Activated CD4-positive, alpha-beta T cell treated with anti-CD3 and anti-CD28 coated beads for 36 hours (primary cell): ENCODE data around the gene MATN1. TPM values are rescaled to one million over a fixed set of nuclear protein-coding genes. Genes with fewer than 3 reads are reported as not detected.

ENCODE experiments used
- ATAC-seq: fragments of 200-7000 bp; cut with Tn5 transposase; one replicate; pipeline ENCODE4 v1.10.0; 2021; ENCODE audit warnings: mild to moderate bottlenecking, moderate library complexity
- CTCF ChIA-PET: fragments of 350-600 bp; sonication (Branson Sonifier 250); formaldehyde crosslinking; loops from one replicate; lab custom pipeline; 2021; ENCODE audit warnings: antibody characterized with exemption; lab: Charles Lee
- POLR2A ChIA-PET: fragments of 350-600 bp; sonication (Branson Sonifier 250); formaldehyde crosslinking; loops from one replicate; lab custom pipeline; 2021; ENCODE audit warnings: antibody characterized with exemption, inconsistent platforms; lab: Charles Lee
- DNase-seq: peaks from one replicate; pipeline ENCODE4 v3.0.0-alpha.2; 2020
- H3K27ac Mint-ChIP-seq: one replicate; pipeline ENCODE4 v1.8.0; 2021; ENCODE audit warnings: mixed read lengths
- H3K27me3 Mint-ChIP-seq: one replicate; pipeline ENCODE4 v1.8.0; 2021; ENCODE audit warnings: mixed read lengths
- H3K36me3 Mint-ChIP-seq: one replicate; pipeline ENCODE4 v1.8.0; 2021; ENCODE audit warnings: low read depth, mixed read lengths
- H3K4me1 Mint-ChIP-seq: one replicate; pipeline ENCODE4 v1.8.0; 2021; ENCODE audit warnings: mixed read lengths
- H3K4me3 Mint-ChIP-seq: one replicate; pipeline ENCODE4 v1.8.0; 2021; ENCODE audit warnings: mild to moderate bottlenecking, moderate library complexity, mixed read lengths
- H3K9me3 Mint-ChIP-seq: one replicate; pipeline ENCODE4 v1.8.0; 2021; ENCODE audit warnings: low read depth, mixed read lengths
- intact Hi-C, 2 experiments: fragments of 100-400 bp; cut with DNase I in 1 of 2; cut with micrococcal nuclease in 1 of 2; formaldehyde crosslinking; loops; one replicate each; pipeline versions ENCODE4 v1.14.2 to v1.15.1; 2022 to 2024; cut with DNase I, micrococcal nuclease
- microRNA-seq: library from miRNA; unstranded; fragments of <30 nt; microRNA quantifications from one replicate; pipeline ENCODE4 v1.2.0, GENCODE V29; 2021; ENCODE audit warnings: borderline replicate concordance
- total RNA-seq, 2 experiments: library from RNA; stranded (reverse); gene quantifications; one replicate each; pipeline ENCODE4 v1.2.3, GENCODE V29; 2021

Gene MATN1
- total RNA-seq, 2 experiments from 2014 or later: 0.32 to 0.43 TPM

DNA sequence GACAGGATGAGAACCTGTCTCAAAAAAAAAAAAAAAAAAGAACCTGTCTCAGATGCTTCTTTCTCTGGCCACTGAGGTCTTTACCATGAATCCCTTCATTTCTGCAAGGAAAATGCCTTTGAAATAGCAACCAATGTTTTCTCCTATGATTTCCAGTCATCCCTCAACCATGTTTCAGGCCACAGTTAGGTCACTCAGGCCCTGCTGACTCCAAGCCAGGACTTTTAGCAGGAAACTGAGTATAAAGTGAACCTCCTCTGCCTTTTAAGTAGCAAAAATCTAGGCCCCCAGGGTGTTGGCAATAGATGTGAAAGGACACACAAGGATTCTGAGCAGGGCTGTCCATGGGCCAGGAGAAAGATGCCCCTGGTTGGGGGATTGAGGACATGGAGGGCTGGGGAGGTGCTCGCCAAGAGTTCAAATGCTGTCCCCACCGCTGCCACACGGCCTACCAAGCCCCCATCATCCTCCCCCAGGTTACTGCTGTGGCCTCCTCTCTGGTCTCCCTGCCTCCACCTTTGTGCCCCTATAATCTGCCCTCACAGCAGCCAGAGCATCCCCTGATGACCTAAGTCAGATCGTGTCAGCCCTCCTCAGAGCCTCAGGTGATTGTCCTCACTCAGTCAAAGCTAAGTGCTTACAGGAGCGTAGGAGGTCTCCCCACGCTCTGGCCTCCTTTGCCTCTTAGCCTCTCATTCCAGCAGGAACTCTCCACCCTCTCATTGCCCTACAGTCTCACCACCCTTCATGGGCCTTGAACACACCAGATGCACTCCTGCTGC, 54.6 kb downstream of the MATN1 start:
- ChIA-PET CTCF (no interaction called here), POLR2A (no interaction called here)
- H3K4me1 Mint-ChIP-seq: no peaks in the 10 kb centered on the region
- H3K9me3 Mint-ChIP-seq: peaks cover 2% of the 10 kb centered on the region
- H3K27me3 Mint-ChIP-seq: peaks cover 8% of the 10 kb centered on the region
- no peak overlapping the region for H3K4me3 Mint-ChIP-seq
- no peaks in the 10 kb centered on the region for H3K36me3 Mint-ChIP-seq
- no peak overlapping the region for H3K27ac Mint-ChIP-seq
- intact Hi-C loops: no loop called here
- no peak for ATAC-seq
- no peak for DNase-seq

GRCh38 chr1:30668024-30668423, 55.4 kb downstream of the MATN1 start:
- CTCF ChIA-PET: no interaction called here
- H3K27me3 Mint-ChIP-seq: peaks cover 6% of the 10 kb centered on the region
- no peak overlapping the region for H3K27ac Mint-ChIP-seq

DNA sequence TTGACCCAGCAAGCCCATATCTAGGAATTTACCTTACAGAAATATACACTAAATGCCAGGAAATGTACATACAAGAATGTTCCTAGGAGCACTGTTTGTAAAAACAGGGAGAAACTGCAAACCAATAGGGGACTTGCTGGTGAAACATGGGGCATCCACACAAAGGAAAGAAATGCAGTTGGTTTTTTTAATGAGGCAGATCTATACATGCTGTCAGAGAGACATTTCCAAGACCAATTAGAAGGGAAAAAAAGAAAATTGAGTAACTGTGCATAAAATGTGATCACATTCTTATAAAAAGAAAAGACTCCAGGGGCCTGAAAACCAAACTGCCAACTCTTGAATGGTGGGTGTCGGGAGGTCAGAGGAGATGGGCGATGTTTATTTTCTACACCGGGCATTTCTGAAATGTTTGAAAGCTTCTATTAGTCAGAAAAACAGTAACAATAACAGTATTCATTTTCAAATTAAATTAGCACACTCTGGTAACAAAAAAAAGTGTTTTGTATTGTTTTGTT, 56.6 kb downstream of the MATN1 start:
- CTCF ChIA-PET: interaction anchor here (0.6 kb wide), 1 partner anchor 135 kb away, joined by 4 read pairs; no protein-coding TSS in a partner anchor
- ATAC-seq (no peak), DNase-seq (no peak)
- Mint-ChIP-seq H3K4me3 (no peak overlapping the region), H3K9me3 (no peaks in the 10 kb centered on the region), H3K27me3 (no peaks in the 10 kb centered on the region), H3K36me3 (no peaks in the 10 kb centered on the region), H3K27ac (no peak overlapping the region), H3K4me1 (no peaks in the 10 kb centered on the region)
- intact Hi-C loops: no loop called here
- POLR2A ChIA-PET: no interaction called here

More at GRCh38 chr1:30668024-30668423, 55.4 kb downstream of the MATN1 start:
- Mint-ChIP-seq H3K36me3 (no peaks in the 10 kb centered on the region), H3K9me3 (no peaks in the 10 kb centered on the region), H3K4me1 (no peaks in the 10 kb centered on the region), H3K4me3 (no peak overlapping the region)
- POLR2A ChIA-PET: no interaction called here
- intact Hi-C loops: no loop called here
- ATAC-seq (no peak), DNase-seq (no peak)

- intact Hi-C loops: no loop called here
- ChIA-PET CTCF (no interaction called here), POLR2A (no interaction called here)
- no peaks in the 10 kb centered on the region for H3K9me3 Mint-ChIP-seq
- DNase-seq: no peak
- no peaks in the 10 kb centered on the region for H3K4me1 Mint-ChIP-seq
- no peak for ATAC-seq
- no peaks in the 10 kb centered on the region for H3K27me3 Mint-ChIP-seq
- no peak overlapping the region for H3K4me3 Mint-ChIP-seq
- no peaks in the 10 kb centered on the region for H3K36me3 Mint-ChIP-seq
- H3K27ac Mint-ChIP-seq: no peak overlapping the region
Observed at GRCh38 chr1:30665216-30666010, 58.0 kb downstream of the MATN1 start.

DNA sequence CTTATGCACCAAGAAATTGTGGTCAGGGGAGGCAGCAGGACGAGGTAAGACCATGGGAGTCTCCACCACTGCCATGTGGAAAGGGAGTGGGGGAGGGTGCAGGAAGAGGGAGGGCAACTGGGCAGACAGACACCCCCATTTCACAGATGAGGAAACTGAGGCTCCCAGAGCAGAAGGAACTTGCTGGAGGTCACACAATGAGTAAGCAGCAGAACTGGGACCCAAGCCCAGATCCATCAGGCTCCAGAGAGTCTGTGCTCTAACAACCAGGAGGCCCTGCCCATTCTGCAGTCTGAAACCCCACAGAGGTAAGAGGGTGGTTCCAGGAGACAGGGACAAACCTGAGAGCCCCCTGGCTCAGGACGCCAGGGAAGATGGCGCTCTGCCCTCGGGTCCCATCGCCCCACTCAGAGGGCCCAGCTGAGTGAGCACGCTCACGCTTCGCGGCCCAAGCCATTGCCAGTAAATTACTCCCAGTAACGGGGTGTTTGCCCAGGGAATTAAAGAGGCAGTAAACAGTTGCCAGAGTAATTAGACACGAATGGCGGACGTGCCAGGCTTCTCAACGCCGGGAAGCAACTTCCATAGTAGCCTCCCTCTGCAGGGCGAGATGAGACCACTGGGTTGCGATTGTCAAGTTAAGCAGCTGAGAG, 59.2 kb downstream of the MATN1 start:
- no peak overlapping the region for H3K27ac Mint-ChIP-seq
- no peak overlapping the region for H3K4me3 Mint-ChIP-seq
- no peaks in the 10 kb centered on the region for H3K27me3 Mint-ChIP-seq
- H3K36me3 Mint-ChIP-seq: no peaks in the 10 kb centered on the region
- ATAC-seq: no peak
- intact Hi-C loops: no loop called here
- CTCF ChIA-PET: no interaction called here
- no peak for DNase-seq
- POLR2A ChIA-PET: no interaction called here
- no peaks in the 10 kb centered on the region for H3K4me1 Mint-ChIP-seq
- H3K9me3 Mint-ChIP-seq: no peaks in the 10 kb centered on the region

- Mint-ChIP-seq H3K9me3 (no peaks in the 10 kb centered on the region), H3K27ac (no peak overlapping the region), H3K36me3 (no peaks in the 10 kb centered on the region), H3K27me3 (no peaks in the 10 kb centered on the region), H3K4me3 (no peak overlapping the region), H3K4me1 (no peaks in the 10 kb centered on the region)
- no peak for ATAC-seq
- DNase-seq: no peak
- ChIA-PET CTCF (interaction anchor here (1.1 kb wide), 1 partner anchor 116 kb away, joined by 3 read pairs; no protein-coding TSS in a partner anchor), POLR2A (no interaction called here)
- intact Hi-C loops: no loop called here
Observed at GRCh38 chr1:30663596-30664091, 59.7 kb downstream of the MATN1 start.

- no peaks in the 10 kb centered on the region for H3K36me3 Mint-ChIP-seq
- H3K27ac Mint-ChIP-seq: no peak overlapping the region
- H3K9me3 Mint-ChIP-seq: no peaks in the 10 kb centered on the region
- intact Hi-C loops: no loop called here
- H3K4me1 Mint-ChIP-seq: no peaks in the 10 kb centered on the region
- ChIA-PET POLR2A (no interaction called here), CTCF (interaction anchor here (0.5 to 1.0 kb wide), 4 partner anchors 23 to 484 kb away, joined by 3 to 4 read pairs (median 3); no protein-coding TSS in a partner anchor)
- peaks cover 3% of the 10 kb centered on the region for H3K27me3 Mint-ChIP-seq
- no peak overlapping the region for H3K4me3 Mint-ChIP-seq
- DNase-seq (no peak), ATAC-seq (no peak)
Observed at GRCh38 chr1:30662291-30662840, 61.0 kb downstream of the MATN1 start.

GRCh38 chr1:30661311-30661710, 62.1 kb downstream of the MATN1 start:
- H3K27me3 Mint-ChIP-seq: peaks cover 3% of the 10 kb centered on the region
- no peak overlapping the region for H3K27ac Mint-ChIP-seq
- no peaks in the 10 kb centered on the region for H3K4me1 Mint-ChIP-seq
- no peaks in the 10 kb centered on the region for H3K36me3 Mint-ChIP-seq
- no peak overlapping the region for H3K4me3 Mint-ChIP-seq
- ChIA-PET CTCF (no interaction called here), POLR2A (no interaction called here)
- H3K9me3 Mint-ChIP-seq: no peaks in the 10 kb centered on the region
- intact Hi-C loops: no loop called here
- ATAC-seq: no peak
- no peak for DNase-seq

Small RNA genes within 50 kb of the gene (microRNA-seq; reads per million reads assigned to microRNA genes)
- 23.6 reads per million, percentile 47 among the genes with 10 or more reads in this experiment for gene MIR4420

Other genes starting within 250 kb of the MATN1 start
- gene LAPTM5, start 34.2 kb upstream of the MATN1 start, total RNA-seq: 100 to 1,000 TPM; 174 to 214 TPM
- under 1 TPM; 0.18 to 0.37 TPM for gene SDC3, start 185.2 kb upstream of the MATN1 start, total RNA-seq